ENCODE results near the gene COLGALT1.

Gene COLGALT1

GRCh38 chr19:17598953-17599352 lies 43.5 kb downstream of the COLGALT1 start:
- DNase-seq (ENCODE audit: low read depth): no peak

- DNase-seq (ENCODE audit: low read depth): no peak
Measured at GRCh38 chr19:17599780-17600179, 44.3 kb downstream of the COLGALT1 start.

DNA sequence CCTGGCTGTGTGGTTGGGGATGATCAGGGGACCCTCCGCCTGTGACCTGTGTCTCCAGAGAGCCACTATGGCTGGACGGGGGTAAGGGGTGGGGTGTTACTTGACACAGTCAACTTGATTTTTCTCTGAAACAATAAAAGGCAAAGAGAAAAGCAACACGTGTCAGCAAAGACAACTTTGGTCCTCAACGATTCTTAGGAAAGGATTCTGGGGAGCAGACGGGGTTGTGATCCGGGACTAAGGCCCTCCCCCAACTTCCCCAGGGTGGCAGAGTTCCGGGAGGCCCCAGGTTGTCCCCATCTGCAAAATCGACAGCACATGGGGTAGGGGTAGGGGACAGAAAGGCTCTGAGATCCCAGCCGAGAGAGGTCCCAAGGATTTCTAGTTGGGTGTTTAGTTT lies 46.2 kb downstream of the COLGALT1 start:
- DNase-seq (ENCODE audit: low read depth): no peak

GRCh38 chr19:17602217-17602616 lies 46.8 kb downstream of the COLGALT1 start:
- DNase-seq (ENCODE audit: low read depth): no peak

- no peak for DNase-seq (ENCODE audit: low read depth)
Measured at GRCh38 chr19:17602872-17603510, 47.5 kb downstream of the COLGALT1 start.

GRCh38 chr19:17604372-17605025 lies 49.0 kb downstream of the COLGALT1 start:
- no peak for DNase-seq (ENCODE audit: low read depth)

DNA sequence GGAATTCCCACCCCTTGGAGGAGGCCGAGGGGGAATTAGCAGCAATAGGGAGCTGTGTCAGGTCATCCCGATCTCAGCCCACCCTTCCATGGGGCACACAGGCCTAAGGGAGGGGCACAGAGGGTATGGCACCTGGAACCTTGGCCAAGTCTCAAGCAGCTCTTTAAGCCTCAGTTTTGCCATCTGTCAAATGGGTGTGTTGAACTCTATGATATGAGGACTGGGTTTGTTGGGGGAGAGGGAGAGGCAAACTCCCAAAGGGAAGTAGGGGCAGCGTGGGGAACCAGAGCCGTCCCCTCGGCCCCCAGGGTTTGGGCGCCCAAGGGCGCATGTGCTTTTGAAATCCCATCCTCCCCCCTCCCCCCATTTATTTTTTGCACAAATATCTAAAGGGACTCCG lies 49.7 kb downstream of the COLGALT1 start:
- DNase-seq (ENCODE audit: low read depth): no peak

GRCh38 chr19:17605761-17606589 lies 50.5 kb downstream of the COLGALT1 start:
- DNase-seq (ENCODE audit: low read depth): peak; percentile 61

DNA sequence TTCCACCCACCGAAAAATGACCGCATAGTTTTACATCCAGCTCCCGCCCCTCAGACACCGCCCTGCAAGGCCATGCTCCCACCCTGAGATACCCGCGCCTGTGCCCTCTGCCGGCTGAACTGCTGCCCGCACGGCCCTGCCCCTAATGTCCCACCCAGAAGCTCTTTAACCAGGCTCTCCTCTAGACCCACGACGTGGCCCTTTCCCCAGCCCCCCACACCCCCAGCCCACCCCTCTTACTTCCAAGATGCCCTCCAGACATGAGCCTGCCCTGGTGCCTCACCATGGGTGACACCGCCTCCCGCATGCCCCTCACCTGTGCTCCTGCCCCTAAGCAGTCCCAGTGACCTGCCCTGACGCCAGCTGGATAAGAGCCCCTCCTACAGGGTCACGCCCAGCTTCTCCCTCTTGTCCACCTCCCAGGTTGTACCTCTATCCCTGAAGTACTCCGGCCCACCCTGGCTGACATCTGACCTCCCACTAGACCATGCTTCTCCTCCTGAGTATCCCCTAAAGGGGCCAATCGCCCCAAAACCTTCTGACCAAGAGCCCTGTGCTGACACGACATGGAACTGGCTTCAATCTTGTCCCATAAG lies 51.2 kb downstream of the COLGALT1 start:
- DNase-seq (ENCODE audit: low read depth): no peak

DNA sequence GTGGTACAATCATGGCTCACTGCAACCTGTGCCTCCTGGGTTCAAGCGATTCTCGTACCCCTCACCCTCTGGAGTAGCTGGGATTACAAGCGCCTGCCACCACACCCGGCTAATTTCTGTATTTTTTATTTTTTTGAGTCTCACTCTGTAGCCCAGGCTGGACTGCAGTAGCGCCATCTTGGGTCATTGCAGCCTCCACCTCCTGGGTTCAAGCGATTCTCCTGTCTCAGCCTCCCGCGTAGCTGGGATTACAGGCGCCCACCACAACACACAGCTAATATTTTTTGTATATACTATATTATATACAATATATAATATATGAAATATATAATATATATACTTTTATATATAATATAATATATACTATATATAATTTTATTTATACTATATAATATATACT lies 52.5 kb downstream of the COLGALT1 start:
- DNase-seq (ENCODE audit: low read depth): no peak

- DNase-seq (ENCODE audit: low read depth): no peak
Measured at GRCh38 chr19:17610384-17610783, 54.9 kb downstream of the COLGALT1 start.

- DNase-seq (ENCODE audit: low read depth): no peak
Measured at GRCh38 chr19:17611462-17612244, 56.2 kb downstream of the COLGALT1 start.

DNA sequence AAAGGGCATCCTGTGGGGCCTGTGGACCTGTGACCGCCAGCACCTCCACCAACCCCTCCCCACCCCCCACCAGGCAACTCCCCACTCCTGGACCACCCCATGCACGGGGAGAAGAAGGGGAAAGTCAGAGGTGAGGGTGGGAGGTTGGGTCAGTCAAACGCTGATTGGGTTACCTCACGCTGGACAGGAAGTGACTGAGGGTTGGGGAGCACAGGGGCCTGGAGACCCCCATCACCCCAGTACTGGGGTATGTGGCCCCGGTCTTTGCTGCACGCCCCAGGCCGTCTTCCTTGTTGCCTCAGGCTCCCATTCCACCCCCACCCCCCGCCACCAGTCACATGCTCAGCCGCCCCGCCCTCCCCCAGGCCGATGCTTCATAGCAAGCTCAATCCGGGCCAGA lies 59.0 kb downstream of the COLGALT1 start:
- DNase-seq (ENCODE audit: low read depth): no peak

- DNase-seq (ENCODE audit: low read depth): no peak
Measured at GRCh38 chr19:17615889-17616685, 60.6 kb downstream of the COLGALT1 start.

GRCh38 chr19:17616686-17616960 lies 61.2 kb downstream of the COLGALT1 start:
- DNase-seq (ENCODE audit: low read depth): no peak

GRCh38 chr19:17616961-17617806 lies 61.7 kb downstream of the COLGALT1 start:
- no peak for DNase-seq (ENCODE audit: low read depth)

GRCh38 chr19:17617807-17618192 lies 62.4 kb downstream of the COLGALT1 start:
- DNase-seq (ENCODE audit: low read depth): no peak

- DNase-seq (ENCODE audit: low read depth): no peak
Measured at GRCh38 chr19:17618281-17618903, 62.9 kb downstream of the COLGALT1 start.

- no peak for DNase-seq (ENCODE audit: low read depth)
Measured at GRCh38 chr19:17618936-17619335, 63.5 kb downstream of the COLGALT1 start.

DNA sequence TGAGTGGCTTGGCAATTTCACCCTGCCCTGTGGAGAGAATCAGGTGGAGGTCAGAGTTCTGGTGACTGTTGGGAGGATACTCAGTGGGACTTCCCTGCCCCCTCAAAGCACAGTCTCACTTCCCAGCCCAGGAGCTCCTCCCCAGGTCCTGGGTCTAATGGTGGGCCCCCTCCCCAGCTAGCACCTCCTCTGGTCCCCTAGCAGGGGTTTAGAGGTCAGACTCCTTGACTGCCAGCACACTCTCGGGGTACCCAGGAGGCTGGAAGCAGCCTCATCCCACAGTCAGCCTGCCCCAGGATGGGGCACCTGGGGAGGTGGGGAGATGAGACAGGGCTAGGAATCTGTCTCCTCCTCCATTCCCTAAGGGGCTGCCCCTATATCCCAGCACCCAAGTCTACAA lies 65.2 kb downstream of the COLGALT1 start:
- DNase-seq (ENCODE audit: low read depth): no peak
